ENCODE measurements around the gene AURKA. TPM values are rescaled to one million over a fixed set of nuclear protein-coding genes. Genes with fewer than 3 reads are reported as not detected.

The AURKA gene
- total RNA-seq, 1 experiment from 2014 or later: 92.0 TPM

GRCh38 chr20:56361900-56362299 lies 30.1 kb downstream of the AURKA start:
- no peak for TF ChIP-seq EZH2 (IDR thresholded peaks at IDR 0.05; ENCODE audit: low read depth)
- TF ChIP-seq, protein P1, sequence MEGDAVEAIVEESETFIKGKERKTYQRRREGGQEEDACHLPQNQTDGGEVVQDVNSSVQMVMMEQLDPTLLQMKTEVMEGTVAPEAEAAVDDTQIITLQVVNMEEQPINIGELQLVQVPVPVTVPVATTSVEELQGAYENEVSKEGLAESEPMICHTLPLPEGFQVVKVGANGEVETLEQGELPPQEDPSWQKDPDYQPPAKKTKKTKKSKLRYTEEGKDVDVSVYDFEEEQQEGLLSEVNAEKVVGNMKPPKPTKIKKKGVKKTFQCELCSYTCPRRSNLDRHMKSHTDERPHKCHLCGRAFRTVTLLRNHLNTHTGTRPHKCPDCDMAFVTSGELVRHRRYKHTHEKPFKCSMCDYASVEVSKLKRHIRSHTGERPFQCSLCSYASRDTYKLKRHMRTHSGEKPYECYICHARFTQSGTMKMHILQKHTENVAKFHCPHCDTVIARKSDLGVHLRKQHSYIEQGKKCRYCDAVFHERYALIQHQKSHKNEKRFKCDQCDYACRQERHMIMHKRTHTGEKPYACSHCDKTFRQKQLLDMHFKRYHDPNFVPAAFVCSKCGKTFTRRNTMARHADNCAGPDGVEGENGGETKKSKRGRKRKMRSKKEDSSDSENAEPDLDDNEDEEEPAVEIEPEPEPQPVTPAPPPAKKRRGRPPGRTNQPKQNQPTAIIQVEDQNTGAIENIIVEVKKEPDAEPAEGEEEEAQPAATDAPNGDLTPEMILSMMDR (conservative IDR thresholded peaks at IDR 0.05): no peak
- Histone ChIP-seq H3K27me3 (ENCODE audit: insufficient read depth, low read depth) (0 out of 2 replicates have a peak, but pooled peaks cover 6% of the 10 kb centered on the region), H3K27ac (no peak overlapping the region), H3K36me3 (ENCODE audit: low read depth) (no peaks in the 10 kb centered on the region), H3K4me3 (no peak overlapping the region), H3K9me2 (ENCODE audit: insufficient read depth) (no peaks in the 10 kb centered on the region), H3K9me3 (ENCODE audit: insufficient read depth, low read depth) (no peaks in the 10 kb centered on the region), H4K20me1 (ENCODE audit: insufficient read depth) (no peaks in the 10 kb centered on the region), H3K4me2 (no peak overlapping the region), H2AFZ (no peak overlapping the region), H3F3A (ENCODE audit: insufficient read depth, low read depth) (peaks cover 9% of the 10 kb centered on the region), H3K4me1 (replicated peaks; ENCODE audit: insufficient read depth) (peaks cover 17% of the 10 kb centered on the region), H3K79me2 (ENCODE audit: low read depth) (no peaks in the 10 kb centered on the region)
- CTCF ChIA-PET: no interaction called here
- POLR2A ChIA-PET (ENCODE audit: unreplicated experiment): no interaction called here
- no TSS peak for BruUV-seq (replicated peaks)
- intact Hi-C loops (cut with micrococcal nuclease; ENCODE audit: unreplicated experiment): no loop called here
- no peak for DNase-seq

DNA sequence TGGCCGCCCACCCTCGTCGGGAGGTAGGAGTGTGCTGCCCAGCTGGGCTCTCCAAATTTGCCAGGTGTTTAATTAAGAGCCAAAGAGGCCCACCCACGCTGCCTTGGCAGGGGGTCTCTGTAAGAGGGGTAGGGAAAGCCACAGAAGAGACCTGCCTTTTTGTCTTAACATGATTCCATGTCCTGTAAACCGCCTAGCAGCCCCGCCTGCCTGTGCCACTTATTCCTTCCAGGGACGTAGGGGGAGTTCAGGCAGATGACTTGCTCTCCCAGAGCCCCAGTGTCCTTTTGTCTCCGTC lies 31.2 kb downstream of the AURKA start:
- H3F3A ChIP-seq (ENCODE audit: insufficient read depth, low read depth): peaks cover 9% of the 10 kb centered on the region
- no peak overlapping the region for H2AFZ ChIP-seq
- no peak overlapping the region for H3K4me3 ChIP-seq
- peaks cover 15% of the 10 kb centered on the region for H3K27me3 ChIP-seq (ENCODE audit: insufficient read depth, low read depth)
- no peaks in the 10 kb centered on the region for H3K79me2 ChIP-seq (ENCODE audit: low read depth)
- ChIA-PET CTCF (no interaction called here), POLR2A (ENCODE audit: unreplicated experiment) (no interaction called here)
- no peak overlapping the region for H3K27ac ChIP-seq
- BruUV-seq (replicated peaks): no TSS peak
- H4K20me1 ChIP-seq (ENCODE audit: insufficient read depth): 0 out of 2 replicates have a peak, but pooled peaks cover 2% of the 10 kb centered on the region
- H3K4me1 ChIP-seq (replicated peaks; ENCODE audit: insufficient read depth): peaks cover 17% of the 10 kb centered on the region
- H3K36me3 ChIP-seq (ENCODE audit: low read depth): no peaks in the 10 kb centered on the region
- no peaks in the 10 kb centered on the region for H3K9me3 ChIP-seq (ENCODE audit: insufficient read depth, low read depth)
- intact Hi-C loops (cut with micrococcal nuclease; ENCODE audit: unreplicated experiment): no loop called here
- TF ChIP-seq, protein P1 (conservative IDR thresholded peaks at IDR 0.05): no peak
- no peak for TF ChIP-seq EZH2 (IDR thresholded peaks at IDR 0.05; ENCODE audit: low read depth)
- no peak overlapping the region for H3K4me2 ChIP-seq
- no peak for DNase-seq
- H3K9me2 ChIP-seq (ENCODE audit: insufficient read depth): no peaks in the 10 kb centered on the region

GRCh38 chr20:56360133-56360907 lies 31.7 kb downstream of the AURKA start:
- DNase-seq: no peak
- H3K9me3 ChIP-seq (ENCODE audit: insufficient read depth, low read depth): no peaks in the 10 kb centered on the region
- POLR2A ChIA-PET (ENCODE audit: unreplicated experiment): no interaction called here
- H3K36me3 ChIP-seq (ENCODE audit: low read depth): no peaks in the 10 kb centered on the region
- 0 out of 2 replicates have a peak, but pooled peaks cover 3% of the 10 kb centered on the region for H4K20me1 ChIP-seq (ENCODE audit: insufficient read depth)
- intact Hi-C loops (cut with micrococcal nuclease; ENCODE audit: unreplicated experiment): no loop called here
- H3K4me1 ChIP-seq (replicated peaks; ENCODE audit: insufficient read depth): peaks cover 17% of the 10 kb centered on the region
- no peaks in the 10 kb centered on the region for H3K9me2 ChIP-seq (ENCODE audit: insufficient read depth)
- no peak overlapping the region for H3K27ac ChIP-seq
- no TSS peak for BruUV-seq (replicated peaks)
- TF ChIP-seq, protein P1 (conservative IDR thresholded peaks at IDR 0.05): no peak
- no peak for TF ChIP-seq EZH2 (IDR thresholded peaks at IDR 0.05; ENCODE audit: low read depth)
- H3K4me3 ChIP-seq: no peak overlapping the region
- 0 out of 2 replicates have a peak overlapping the region, but pooled peaks have one; percentile 100 for H2AFZ ChIP-seq
- H3K4me2 ChIP-seq: peak overlapping the region; percentile 95
- H3K79me2 ChIP-seq (ENCODE audit: low read depth): no peaks in the 10 kb centered on the region
- peaks cover 20% of the 10 kb centered on the region for H3K27me3 ChIP-seq (ENCODE audit: insufficient read depth, low read depth)
- peaks cover 9% of the 10 kb centered on the region for H3F3A ChIP-seq (ENCODE audit: insufficient read depth, low read depth)
- CTCF ChIA-PET: no interaction called here
